GM23248 (cell line): Measurements from ENCODE around the gene BMI1.

Experiments used
- EZH2 ChIP-seq: fragments of 200-600 bp; sonication (generic); IDR thresholded peaks from 2 replicates; pipeline ENCODE4 v1.6.1; 2018; ENCODE audit warnings: antibody characterized with exemption, mild to moderate bottlenecking; ENCODE audit not compliant: insufficient read depth, poor library complexity, severe bottlenecking
- EZH2phosphoT487 ChIP-seq: fragments of 200-600 bp; sonication (generic); IDR thresholded peaks from 2 replicates; pipeline ENCODE4 v1.6.1; 2018; ENCODE audit warnings: antibody characterized with exemption, moderate library complexity, mild to moderate bottlenecking, low read depth; ENCODE audit not compliant: insufficient read depth

GRCh38 chr10:22374489-22375126, 53.7 kb downstream of the BMI1 start:
- TF ChIP-seq EZH2phosphoT487: no peak
- no peak for TF ChIP-seq EZH2
